Measurements from ENCODE around the gene GBF1.

Gene GBF1

DNA sequence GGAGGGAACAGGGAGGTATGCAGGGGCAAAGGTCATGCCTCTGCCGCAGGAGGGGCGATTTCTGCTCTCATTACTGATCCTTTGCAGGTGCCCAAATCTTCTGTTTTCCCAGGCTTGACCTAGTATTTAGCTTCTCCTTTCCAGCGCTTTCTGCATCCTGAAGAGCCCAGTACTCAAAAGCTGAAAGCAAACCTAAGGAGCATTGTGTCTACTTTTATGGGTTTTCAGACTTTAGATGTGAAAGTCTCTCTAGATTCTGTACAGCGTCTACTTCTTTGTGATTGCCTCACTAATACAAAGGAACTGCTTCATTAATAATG lies 560 bp downstream of the GBF1 start:
- TF ChIP-seq, protein P1, sequence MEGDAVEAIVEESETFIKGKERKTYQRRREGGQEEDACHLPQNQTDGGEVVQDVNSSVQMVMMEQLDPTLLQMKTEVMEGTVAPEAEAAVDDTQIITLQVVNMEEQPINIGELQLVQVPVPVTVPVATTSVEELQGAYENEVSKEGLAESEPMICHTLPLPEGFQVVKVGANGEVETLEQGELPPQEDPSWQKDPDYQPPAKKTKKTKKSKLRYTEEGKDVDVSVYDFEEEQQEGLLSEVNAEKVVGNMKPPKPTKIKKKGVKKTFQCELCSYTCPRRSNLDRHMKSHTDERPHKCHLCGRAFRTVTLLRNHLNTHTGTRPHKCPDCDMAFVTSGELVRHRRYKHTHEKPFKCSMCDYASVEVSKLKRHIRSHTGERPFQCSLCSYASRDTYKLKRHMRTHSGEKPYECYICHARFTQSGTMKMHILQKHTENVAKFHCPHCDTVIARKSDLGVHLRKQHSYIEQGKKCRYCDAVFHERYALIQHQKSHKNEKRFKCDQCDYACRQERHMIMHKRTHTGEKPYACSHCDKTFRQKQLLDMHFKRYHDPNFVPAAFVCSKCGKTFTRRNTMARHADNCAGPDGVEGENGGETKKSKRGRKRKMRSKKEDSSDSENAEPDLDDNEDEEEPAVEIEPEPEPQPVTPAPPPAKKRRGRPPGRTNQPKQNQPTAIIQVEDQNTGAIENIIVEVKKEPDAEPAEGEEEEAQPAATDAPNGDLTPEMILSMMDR (IDR thresholded peaks at IDR 0.05) = no peak

DNA sequence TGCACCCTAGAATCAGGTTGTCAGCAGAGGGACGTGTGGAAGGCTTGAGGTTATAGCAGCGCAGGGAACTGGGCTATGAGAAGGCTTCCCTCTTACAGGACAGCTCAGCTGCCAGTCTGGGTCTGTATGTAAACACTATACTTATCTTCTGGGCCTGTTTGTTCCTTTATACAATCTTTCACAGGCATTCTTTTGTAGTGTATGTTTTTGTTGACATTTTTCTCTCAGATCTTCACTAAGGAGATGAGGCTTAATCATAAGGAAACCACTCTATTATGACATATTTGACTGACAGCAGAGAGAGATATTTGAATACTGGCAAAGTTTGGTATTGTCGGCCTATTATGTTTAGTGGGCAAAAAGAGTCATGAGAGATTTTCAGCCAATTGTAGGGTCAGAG lies 929 bp downstream of the GBF1 start:
- TF ChIP-seq, protein P1 (IDR thresholded peaks at IDR 0.05) = no peak

DNA sequence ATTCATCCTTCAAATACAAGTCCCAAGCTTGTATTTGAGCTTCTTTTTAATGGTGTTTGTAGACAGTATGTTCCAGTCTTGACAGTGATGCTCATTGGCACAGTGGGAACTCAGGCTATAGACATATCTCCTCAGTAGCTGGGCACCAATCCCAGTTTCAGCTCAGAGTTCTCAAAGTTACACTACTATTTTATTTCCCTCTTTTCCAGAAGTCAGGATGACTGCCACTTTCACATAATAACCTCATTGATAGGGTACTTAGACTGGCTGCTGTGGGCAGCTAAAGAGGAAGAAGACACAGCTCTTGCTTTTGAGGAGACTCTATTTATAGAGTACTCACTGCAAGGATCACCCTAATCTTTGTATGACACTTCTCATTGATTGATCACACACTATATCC lies 2.4 kb downstream of the GBF1 start:
- TF ChIP-seq, protein P1 (IDR thresholded peaks at IDR 0.05) = no peak

DNA sequence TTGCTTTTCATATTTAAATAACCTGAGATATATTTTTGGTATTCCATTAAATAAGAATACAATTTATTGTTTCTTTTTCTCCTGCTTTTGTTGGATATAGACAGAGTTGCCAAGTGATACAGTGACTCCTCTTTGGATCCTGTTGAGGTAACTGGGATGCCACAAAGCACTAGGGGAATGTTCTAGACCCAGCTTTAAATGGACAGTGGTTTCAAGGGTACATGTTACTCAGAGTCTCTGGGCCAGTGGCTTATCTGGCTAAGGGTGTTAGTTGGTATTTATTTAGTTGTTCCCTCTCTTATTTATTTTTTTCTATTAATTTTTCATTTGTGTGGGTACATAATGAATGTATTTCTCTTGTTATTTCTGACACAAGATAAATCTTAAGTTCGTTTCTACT lies 9.1 kb downstream of the GBF1 start:
- TF ChIP-seq, protein P1 (IDR thresholded peaks at IDR 0.05) = no peak

DNA sequence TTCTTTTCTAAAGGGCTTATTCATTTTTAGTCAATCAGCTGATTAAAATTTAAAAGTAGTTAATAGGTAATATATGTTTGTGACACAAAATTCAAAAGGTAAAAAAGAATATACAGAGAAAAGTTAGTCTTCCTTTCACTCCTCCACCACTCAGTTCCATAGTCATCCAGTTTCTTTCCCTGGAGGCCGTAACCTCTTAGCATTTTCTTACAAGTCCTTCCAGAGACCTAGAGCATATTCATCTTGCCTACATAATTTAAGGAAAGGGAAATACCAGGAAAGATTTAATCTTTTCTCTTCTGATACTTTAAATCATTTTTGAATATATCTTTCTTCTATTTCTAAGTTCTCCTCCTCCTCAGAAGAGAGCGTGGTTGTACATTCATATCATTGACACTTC lies 10.1 kb downstream of the GBF1 start:
- TF ChIP-seq, protein P1 (IDR thresholded peaks at IDR 0.05) = no peak

DNA sequence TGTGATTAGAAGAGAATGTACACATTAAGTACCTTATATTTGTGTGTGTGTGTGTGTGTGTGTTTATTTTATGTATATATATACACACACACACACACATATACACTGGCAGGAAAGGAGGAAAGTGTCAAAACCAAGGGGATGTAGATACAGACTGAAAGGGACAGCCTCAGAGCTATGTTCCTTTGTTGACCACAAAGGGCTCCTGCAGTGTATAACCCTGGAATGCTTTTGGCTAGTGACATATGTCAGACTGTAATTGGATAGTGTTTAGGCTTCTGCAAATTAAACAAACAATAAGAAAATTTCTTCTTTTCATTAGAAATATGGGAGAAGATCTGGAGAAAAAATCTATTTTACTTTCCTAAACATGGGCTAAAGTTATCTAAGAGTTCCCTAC lies 15.9 kb downstream of the GBF1 start:
- TF ChIP-seq, protein P1 (IDR thresholded peaks at IDR 0.05) = no peak

DNA sequence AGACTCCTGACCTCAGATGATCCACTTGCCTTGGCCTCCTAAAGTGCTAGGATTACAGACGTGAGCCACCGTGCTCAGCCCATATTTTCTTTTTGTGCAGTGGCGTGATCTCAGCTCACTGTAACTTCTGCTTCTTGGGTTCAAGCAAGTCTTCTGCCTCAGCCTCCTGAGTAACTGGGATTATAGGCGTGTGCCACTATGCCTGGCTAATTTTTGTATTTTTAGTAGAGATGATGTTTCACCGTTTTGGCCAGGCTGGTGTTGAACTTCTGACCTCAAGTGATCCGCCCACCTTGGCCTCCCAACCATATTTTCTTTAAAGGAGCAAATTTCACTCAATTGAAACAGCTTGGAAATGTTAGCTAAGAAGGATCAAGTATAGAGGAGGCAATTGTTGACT lies 16.5 kb downstream of the GBF1 start:
- TF ChIP-seq, protein P1 (IDR thresholded peaks at IDR 0.05) = no peak

DNA sequence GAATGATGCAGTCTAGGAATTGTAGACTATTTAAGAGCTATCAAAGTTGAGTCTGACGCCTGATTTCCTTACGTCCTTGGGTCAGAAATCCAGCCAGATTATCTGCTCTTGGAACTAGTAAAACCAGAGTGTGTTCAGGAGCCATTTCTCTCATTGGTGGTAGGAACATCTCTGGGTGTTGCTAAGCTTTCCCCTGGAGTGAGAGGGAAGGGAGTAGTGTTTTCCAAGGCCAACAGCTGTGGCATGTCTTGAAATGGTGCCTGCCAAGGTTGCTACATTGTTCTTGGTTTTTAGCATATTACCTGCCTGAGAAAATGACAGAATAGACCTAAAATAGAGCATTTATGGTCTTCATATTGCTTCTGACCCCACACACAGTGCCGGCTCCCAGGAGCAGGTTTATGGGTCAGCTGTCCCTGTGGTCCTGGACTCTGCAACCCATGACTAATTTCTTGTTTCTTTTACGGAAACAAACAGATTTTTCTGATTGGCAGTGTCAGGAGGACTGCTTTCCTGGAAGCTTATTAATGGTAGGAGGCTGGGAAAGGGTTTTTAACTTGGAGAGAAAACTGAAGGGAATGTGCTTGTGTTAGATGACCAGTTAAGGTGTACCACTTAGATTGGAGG lies 17.5 kb downstream of the GBF1 start:
- TF ChIP-seq, protein P1 (IDR thresholded peaks at IDR 0.05) = no peak
